ENCODE data around the gene ZNF337. TPM values are rescaled to one million over a fixed set of nuclear protein-coding genes. Genes with fewer than 3 reads are reported as not detected.

ZNF337 gene
- total RNA-seq, 1 donor from 2014 or later = 18.8 TPM

Other genes starting within 250 kb of the ZNF337 start
- gene NINL, start 111.3 kb downstream of the ZNF337 start, total RNA-seq = 41.2 and 44.0 TPM in 2 replicates
- 9.0 and 9.7 TPM in 2 replicates for gene NANP, start 72.8 kb downstream of the ZNF337 start, total RNA-seq